ENCODE results near the gene ZNF841.

GRCh38 chr19:52110780-52111179, 15.2 kb upstream of the ZNF841 start:
- no peak for TF ChIP-seq CTCF (IDR thresholded peaks at IDR 0.05)
- no peak for TF ChIP-seq POLR2AphosphoS5 (IDR thresholded peaks at IDR 0.05; ENCODE audit: low read depth, low read length)
- TF ChIP-seq TCF7L2 (IDR thresholded peaks at IDR 0.05; ENCODE audit: low read depth, low read length): no peak
- TF ChIP-seq REST (IDR thresholded peaks at IDR 0.05; ENCODE audit: insufficient read depth in 1 of 2, low read depth in 2 of 2, low read length in 1 of 2): no peak
